ENCODE results near the gene IPPK.
A peak's percentile ranks its signal among the peaks of the same experiment; 100 is the strongest.

IPPK gene

DNA sequence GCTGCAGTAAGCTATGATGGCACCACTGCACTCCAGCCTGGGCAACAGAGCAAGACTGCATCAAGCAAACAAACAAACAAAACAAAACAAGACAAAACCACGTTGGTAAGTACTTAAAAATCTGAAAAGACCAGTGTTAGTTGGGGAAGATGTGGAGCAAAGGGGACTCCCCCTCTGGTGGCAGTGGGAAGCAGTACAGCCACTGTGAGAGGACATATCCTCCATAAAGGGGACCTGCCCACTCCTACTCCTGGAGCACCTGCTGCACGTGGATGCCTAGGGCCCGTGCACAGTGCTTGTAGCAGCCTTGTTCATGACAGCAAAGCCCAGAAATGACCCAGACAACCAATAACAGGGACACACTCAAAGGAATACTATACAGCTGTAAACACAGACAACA is 17.0 kb upstream of the IPPK start:
- TF ChIP-seq, protein P1, sequence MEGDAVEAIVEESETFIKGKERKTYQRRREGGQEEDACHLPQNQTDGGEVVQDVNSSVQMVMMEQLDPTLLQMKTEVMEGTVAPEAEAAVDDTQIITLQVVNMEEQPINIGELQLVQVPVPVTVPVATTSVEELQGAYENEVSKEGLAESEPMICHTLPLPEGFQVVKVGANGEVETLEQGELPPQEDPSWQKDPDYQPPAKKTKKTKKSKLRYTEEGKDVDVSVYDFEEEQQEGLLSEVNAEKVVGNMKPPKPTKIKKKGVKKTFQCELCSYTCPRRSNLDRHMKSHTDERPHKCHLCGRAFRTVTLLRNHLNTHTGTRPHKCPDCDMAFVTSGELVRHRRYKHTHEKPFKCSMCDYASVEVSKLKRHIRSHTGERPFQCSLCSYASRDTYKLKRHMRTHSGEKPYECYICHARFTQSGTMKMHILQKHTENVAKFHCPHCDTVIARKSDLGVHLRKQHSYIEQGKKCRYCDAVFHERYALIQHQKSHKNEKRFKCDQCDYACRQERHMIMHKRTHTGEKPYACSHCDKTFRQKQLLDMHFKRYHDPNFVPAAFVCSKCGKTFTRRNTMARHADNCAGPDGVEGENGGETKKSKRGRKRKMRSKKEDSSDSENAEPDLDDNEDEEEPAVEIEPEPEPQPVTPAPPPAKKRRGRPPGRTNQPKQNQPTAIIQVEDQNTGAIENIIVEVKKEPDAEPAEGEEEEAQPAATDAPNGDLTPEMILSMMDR (IDR thresholded peaks at IDR 0.05; ENCODE audit: borderline replicate concordance, extremely low read depth, low read length, poor library complexity, severe bottlenecking), result peak; percentile 38
- no peak for TF ChIP-seq EZH2 (IDR thresholded peaks at IDR 0.05; ENCODE audit: borderline replicate concordance, low read depth, low read length, severe bottlenecking)
- H4K20me1 ChIP-seq (ENCODE audit: insufficient read depth, low read length), result no peaks in the 10 kb centered on the region
- DNase-seq, result no peak
- H3K4me1 ChIP-seq (ENCODE audit: insufficient read depth, low read length), result no peaks in the 10 kb centered on the region
- H3K9ac ChIP-seq (ENCODE audit: low read depth, low read length), result no peak overlapping the region
- ATAC-seq (ENCODE audit: insufficient read depth, low read depth), result no peak; the same call in 2 of the 3 replicates
- no peaks in the 10 kb centered on the region for H3K79me2 ChIP-seq (ENCODE audit: insufficient read depth, low read length)
- H3K36me3 ChIP-seq (ENCODE audit: insufficient read depth, low read length), result no peaks in the 10 kb centered on the region
- H3K9me3 ChIP-seq (ENCODE audit: insufficient read depth, low read length, severe bottlenecking), result no peaks in the 10 kb centered on the region
- no peak overlapping the region for H3K4me2 ChIP-seq (ENCODE audit: insufficient read depth, low read length)
- no peak overlapping the region for H3K27ac ChIP-seq (ENCODE audit: low read length)
- no peak overlapping the region for H2AFZ ChIP-seq (ENCODE audit: low read depth, low read length)
- H3K27me3 ChIP-seq (ENCODE audit: insufficient read depth, low read length, poor library complexity), result no peaks in the 10 kb centered on the region
- H3K4me3 ChIP-seq (ENCODE audit: low read depth in 1 of 2, low read length in 2 of 2), result no peak overlapping the region

DNA sequence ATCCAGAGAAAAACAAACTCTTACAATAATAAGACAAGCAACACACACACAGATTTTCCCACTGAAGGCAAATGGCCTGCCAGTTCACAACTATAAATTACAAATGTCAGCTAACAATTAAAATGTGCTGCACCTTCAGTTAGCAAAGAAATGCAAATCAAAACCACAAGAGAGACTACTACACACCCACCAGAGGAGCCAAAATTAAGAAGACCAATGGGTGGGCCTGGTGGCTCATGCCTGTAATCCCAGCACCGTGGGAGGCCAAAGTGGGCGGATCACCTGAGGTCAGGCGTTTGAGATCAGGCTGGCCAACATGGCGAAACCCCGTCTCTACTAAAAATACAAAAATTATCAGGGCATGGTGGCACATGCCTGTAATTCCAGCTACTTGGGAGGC is 15.1 kb upstream of the IPPK start:
- TF ChIP-seq, protein P1 (IDR thresholded peaks at IDR 0.05; ENCODE audit: borderline replicate concordance, extremely low read depth, low read length, poor library complexity, severe bottlenecking), result no peak
- TF ChIP-seq EZH2 (IDR thresholded peaks at IDR 0.05; ENCODE audit: borderline replicate concordance, low read depth, low read length, severe bottlenecking), result no peak
- Histone ChIP-seq H3K27ac (ENCODE audit: low read length) (no peak overlapping the region), H2AFZ (ENCODE audit: low read depth, low read length) (no peak overlapping the region), H3K4me2 (ENCODE audit: insufficient read depth, low read length) (no peak overlapping the region), H4K20me1 (ENCODE audit: insufficient read depth, low read length) (no peaks in the 10 kb centered on the region), H3K9ac (ENCODE audit: low read depth, low read length) (no peak overlapping the region), H3K79me2 (ENCODE audit: insufficient read depth, low read length) (no peaks in the 10 kb centered on the region), H3K4me3 (ENCODE audit: low read depth in 1 of 2, low read length in 2 of 2) (no peak overlapping the region), H3K9me3 (ENCODE audit: insufficient read depth, low read length, severe bottlenecking) (no peaks in the 10 kb centered on the region), H3K36me3 (ENCODE audit: insufficient read depth, low read length) (no peaks in the 10 kb centered on the region), H3K4me1 (ENCODE audit: insufficient read depth, low read length) (no peaks in the 10 kb centered on the region), H3K27me3 (ENCODE audit: insufficient read depth, low read length, poor library complexity) (no peaks in the 10 kb centered on the region)
- DNase-seq, result no peak
- ATAC-seq (ENCODE audit: insufficient read depth, low read depth), result no peak

DNA sequence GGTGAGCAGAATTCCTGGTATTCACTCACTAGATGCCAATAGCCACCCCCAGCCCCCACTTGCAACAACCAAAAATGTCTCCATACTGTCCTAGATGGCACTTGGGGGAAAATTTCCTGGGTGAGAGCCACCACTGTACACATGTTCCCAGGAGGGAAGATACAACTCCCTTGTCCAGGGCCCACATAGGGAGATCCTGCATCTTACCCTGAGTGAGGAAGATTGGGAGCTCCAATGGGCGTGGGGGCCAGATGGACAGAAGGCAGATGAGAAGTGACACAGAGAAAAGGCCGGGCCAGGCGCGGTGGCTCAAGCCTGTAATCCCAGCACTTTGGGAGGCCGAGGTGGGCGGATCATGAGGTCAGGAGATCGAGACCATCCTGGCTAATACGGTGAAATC is 12.3 kb upstream of the IPPK start:
- no peak overlapping the region for H3K4me3 ChIP-seq (ENCODE audit: low read depth in 1 of 2, low read length in 2 of 2)
- no peaks in the 10 kb centered on the region for H4K20me1 ChIP-seq (ENCODE audit: insufficient read depth, low read length)
- no peak overlapping the region for H3K9ac ChIP-seq (ENCODE audit: low read depth, low read length)
- no peak for ATAC-seq (ENCODE audit: insufficient read depth, low read depth)
- no peaks in the 10 kb centered on the region for H3K9me3 ChIP-seq (ENCODE audit: insufficient read depth, low read length, severe bottlenecking)
- TF ChIP-seq, protein P1 (IDR thresholded peaks at IDR 0.05; ENCODE audit: borderline replicate concordance, extremely low read depth, low read length, poor library complexity, severe bottlenecking), result no peak
- TF ChIP-seq EZH2 (IDR thresholded peaks at IDR 0.05; ENCODE audit: borderline replicate concordance, low read depth, low read length, severe bottlenecking), result no peak
- H3K27me3 ChIP-seq (ENCODE audit: insufficient read depth, low read length, poor library complexity), result no peaks in the 10 kb centered on the region
- no peaks in the 10 kb centered on the region for H3K4me1 ChIP-seq (ENCODE audit: insufficient read depth, low read length)
- H3K79me2 ChIP-seq (ENCODE audit: insufficient read depth, low read length), result no peaks in the 10 kb centered on the region
- H3K27ac ChIP-seq (ENCODE audit: low read length), result no peak overlapping the region
- no peak overlapping the region for H3K4me2 ChIP-seq (ENCODE audit: insufficient read depth, low read length)
- no peak for DNase-seq
- no peak overlapping the region for H2AFZ ChIP-seq (ENCODE audit: low read depth, low read length)
- no peaks in the 10 kb centered on the region for H3K36me3 ChIP-seq (ENCODE audit: insufficient read depth, low read length)
